ENCODE data around the gene C6orf58.
"Not testable (repeated sequence)": the region's sequence is repeated elsewhere in the genome, so short reads cannot be mapped to it uniquely, and the experiment has no call there.

Gene C6orf58

DNA sequence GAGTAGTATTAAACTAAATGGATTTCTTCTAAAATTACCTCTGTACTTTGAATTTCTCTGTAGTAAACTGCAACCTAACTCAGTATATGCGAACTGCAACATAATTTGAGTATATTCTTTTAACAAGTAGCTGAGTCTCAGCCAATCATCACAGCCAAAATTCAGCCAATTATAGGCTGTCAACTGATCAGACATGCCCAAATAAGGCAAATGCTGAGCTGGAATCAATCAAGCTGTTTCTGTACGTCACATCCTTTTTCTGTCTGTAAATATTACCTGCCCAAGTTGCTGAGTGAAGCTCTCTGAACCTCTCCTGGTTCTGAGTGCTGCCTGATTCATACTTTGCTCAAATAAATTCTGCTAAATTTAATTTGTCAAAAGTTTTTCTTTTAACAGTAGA is 9.5 kb upstream of the C6orf58 start:
- H3K4me3 Mint-ChIP-seq = no peak overlapping the region
- no peak for ATAC-seq (replicated peaks; ENCODE audit: extremely low read depth, poor library complexity, severe bottlenecking)
- no peaks in the 10 kb centered on the region for H3K4me1 Mint-ChIP-seq
- no peak overlapping the region for H3K27ac Mint-ChIP-seq (ENCODE audit: low read depth)
- no peaks in the 10 kb centered on the region for H3K9me3 Mint-ChIP-seq
- no peak for DNase-seq (ENCODE audit: low spot score in 2 of 2)
- H3K36me3 Mint-ChIP-seq (ENCODE audit: insufficient read depth) = peaks cover 1% of the 10 kb centered on the region
- peaks cover 8% of the 10 kb centered on the region for H3K27me3 Mint-ChIP-seq

GRCh38 chr6:127570739-127571389 is 6.1 kb upstream of the C6orf58 start:
- no peaks in the 10 kb centered on the region for H3K9me3 Mint-ChIP-seq
- no peaks in the 10 kb centered on the region for H3K4me1 Mint-ChIP-seq
- no peaks in the 10 kb centered on the region for H3K27me3 Mint-ChIP-seq
- DNase-seq (ENCODE audit: low spot score in 2 of 2) (no peak), ATAC-seq (replicated peaks; ENCODE audit: extremely low read depth, poor library complexity, severe bottlenecking) (no peak)
- no peak overlapping the region for H3K4me3 Mint-ChIP-seq
- peaks cover 1% of the 10 kb centered on the region for H3K36me3 Mint-ChIP-seq (ENCODE audit: insufficient read depth)
- no peak overlapping the region for H3K27ac Mint-ChIP-seq (ENCODE audit: low read depth)

- DNase-seq (ENCODE audit: low spot score in 2 of 2) (no peak), ATAC-seq (replicated peaks; ENCODE audit: extremely low read depth, poor library complexity, severe bottlenecking) (no peak)
- Mint-ChIP-seq H3K4me1 (no peaks in the 10 kb centered on the region), H3K9me3 (no peaks in the 10 kb centered on the region), H3K4me3 (no peak overlapping the region), H3K27ac (ENCODE audit: low read depth) (no peak overlapping the region), H3K36me3 (ENCODE audit: insufficient read depth) (no peaks in the 10 kb centered on the region), H3K27me3 (peaks cover 31% of the 10 kb centered on the region)
Observed at GRCh38 chr6:127578900-127579299, 1.9 kb downstream of the C6orf58 start.

GRCh38 chr6:127581576-127581975 is 4.6 kb downstream of the C6orf58 start:
- no peaks in the 10 kb centered on the region for H3K9me3 Mint-ChIP-seq
- H3K4me3 Mint-ChIP-seq = no peak overlapping the region
- H3K27me3 Mint-ChIP-seq = peaks cover 31% of the 10 kb centered on the region
- no peak overlapping the region for H3K27ac Mint-ChIP-seq (ENCODE audit: low read depth)
- DNase-seq (ENCODE audit: low spot score in 2 of 2) = no peak
- no peak for ATAC-seq (replicated peaks; ENCODE audit: extremely low read depth, poor library complexity, severe bottlenecking)
- no peaks in the 10 kb centered on the region for H3K4me1 Mint-ChIP-seq
- no peaks in the 10 kb centered on the region for H3K36me3 Mint-ChIP-seq (ENCODE audit: insufficient read depth)

DNA sequence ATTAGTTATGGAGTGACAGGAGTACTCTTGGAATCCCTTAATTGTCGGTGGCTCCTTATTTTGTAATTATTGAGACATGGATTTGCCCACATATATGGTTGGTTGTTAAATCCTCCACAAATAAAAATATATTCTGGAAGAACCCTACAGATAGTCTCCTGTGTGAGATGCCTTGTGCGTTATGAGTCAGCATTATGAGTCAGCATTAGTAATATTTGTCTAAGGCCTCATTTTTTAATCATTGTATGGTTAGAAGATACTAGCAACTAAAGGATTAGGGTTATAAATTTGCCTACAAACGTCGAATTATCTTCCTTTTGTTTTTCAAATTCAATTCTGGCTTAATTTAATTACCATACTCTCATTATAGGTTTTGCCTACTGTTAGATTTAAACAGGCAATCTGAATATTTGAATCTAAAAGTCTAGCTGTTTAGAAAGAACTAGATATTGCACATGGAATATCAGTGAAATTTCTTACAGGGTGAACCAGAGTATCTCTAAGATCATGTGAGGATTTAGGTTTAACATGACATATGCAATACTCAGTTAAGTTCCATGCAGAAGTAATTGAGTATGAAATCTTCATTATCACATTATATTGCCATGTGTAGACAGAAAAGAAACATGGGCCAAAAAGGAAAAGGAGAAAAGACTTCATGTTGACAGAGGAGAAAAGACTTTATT is 5.9 kb downstream of the C6orf58 start:
- Mint-ChIP-seq H3K27me3 (peaks cover 21% of the 10 kb centered on the region), H3K27ac (ENCODE audit: low read depth) (no peak overlapping the region), H3K36me3 (ENCODE audit: insufficient read depth) (no peaks in the 10 kb centered on the region), H3K4me3 (no peak overlapping the region), H3K9me3 (no peaks in the 10 kb centered on the region), H3K4me1 (no peaks in the 10 kb centered on the region)
- ATAC-seq (replicated peaks; ENCODE audit: extremely low read depth, poor library complexity, severe bottlenecking) (no peak), DNase-seq (ENCODE audit: low spot score in 2 of 2) (no peak)

DNA sequence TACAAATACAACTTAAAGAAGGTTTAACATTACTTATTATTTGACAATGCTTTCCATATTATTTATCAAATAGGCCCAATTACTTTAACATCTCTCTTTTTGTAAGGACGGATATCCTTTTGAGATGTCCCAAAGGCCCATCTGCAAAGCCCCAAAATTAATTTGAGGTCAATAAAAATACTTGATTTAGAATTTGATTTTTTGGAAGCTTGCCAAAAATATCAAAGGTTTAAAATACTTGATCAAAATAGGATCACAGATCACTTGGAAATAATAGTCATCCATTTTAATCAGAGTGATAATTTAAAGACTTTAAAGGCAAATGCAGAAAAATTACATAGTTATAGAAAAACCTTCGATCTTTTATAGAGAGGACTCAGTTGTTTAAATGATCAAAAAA is 8.1 kb downstream of the C6orf58 start:
- Mint-ChIP-seq H3K27ac (ENCODE audit: low read depth) (no peak overlapping the region), H3K36me3 (ENCODE audit: insufficient read depth) (no peaks in the 10 kb centered on the region), H3K27me3 (peaks cover 4% of the 10 kb centered on the region), H3K4me3 (no peak overlapping the region), H3K9me3 (no peaks in the 10 kb centered on the region), H3K4me1 (no peaks in the 10 kb centered on the region)
- no peak for DNase-seq (ENCODE audit: low spot score in 2 of 2)
- ATAC-seq (replicated peaks; ENCODE audit: extremely low read depth, poor library complexity, severe bottlenecking) = no peak

- DNase-seq (ENCODE audit: low spot score in 2 of 2) = no peak
- Mint-ChIP-seq H3K36me3 (ENCODE audit: insufficient read depth) (no peaks in the 10 kb centered on the region), H3K4me1 (no peaks in the 10 kb centered on the region), H3K27me3 (no peaks in the 10 kb centered on the region), H3K4me3 (no peak overlapping the region), H3K27ac (ENCODE audit: low read depth) (no peak overlapping the region), H3K9me3 (no peaks in the 10 kb centered on the region)
- no peak for ATAC-seq (replicated peaks; ENCODE audit: extremely low read depth, poor library complexity, severe bottlenecking)
Observed at GRCh38 chr6:127586372-127586771, 9.4 kb downstream of the C6orf58 start.

- Mint-ChIP-seq H3K4me1 (no peaks in the 10 kb centered on the region), H3K27ac (ENCODE audit: low read depth) (no peak overlapping the region), H3K9me3 (no peaks in the 10 kb centered on the region), H3K36me3 (ENCODE audit: insufficient read depth) (no peaks in the 10 kb centered on the region), H3K4me3 (no peak overlapping the region), H3K27me3 (peaks cover 7% of the 10 kb centered on the region)
- ATAC-seq (replicated peaks; ENCODE audit: extremely low read depth, poor library complexity, severe bottlenecking) (no peak), DNase-seq (ENCODE audit: low spot score in 2 of 2) (no peak)
Observed at GRCh38 chr6:127587875-127588274, 10.9 kb downstream of the C6orf58 start.

GRCh38 chr6:127589135-127589534 is 12.2 kb downstream of the C6orf58 start:
- DNase-seq (ENCODE audit: low spot score in 2 of 2) (no peak), ATAC-seq (replicated peaks; ENCODE audit: extremely low read depth, poor library complexity, severe bottlenecking) (no peak)
- H3K9me3 Mint-ChIP-seq = no peaks in the 10 kb centered on the region
- no peaks in the 10 kb centered on the region for H3K36me3 Mint-ChIP-seq (ENCODE audit: insufficient read depth)
- H3K4me1 Mint-ChIP-seq = no peaks in the 10 kb centered on the region
- H3K4me3 Mint-ChIP-seq = no peak overlapping the region
- H3K27ac Mint-ChIP-seq (ENCODE audit: low read depth) = no peak overlapping the region
- peaks cover 7% of the 10 kb centered on the region for H3K27me3 Mint-ChIP-seq

DNA sequence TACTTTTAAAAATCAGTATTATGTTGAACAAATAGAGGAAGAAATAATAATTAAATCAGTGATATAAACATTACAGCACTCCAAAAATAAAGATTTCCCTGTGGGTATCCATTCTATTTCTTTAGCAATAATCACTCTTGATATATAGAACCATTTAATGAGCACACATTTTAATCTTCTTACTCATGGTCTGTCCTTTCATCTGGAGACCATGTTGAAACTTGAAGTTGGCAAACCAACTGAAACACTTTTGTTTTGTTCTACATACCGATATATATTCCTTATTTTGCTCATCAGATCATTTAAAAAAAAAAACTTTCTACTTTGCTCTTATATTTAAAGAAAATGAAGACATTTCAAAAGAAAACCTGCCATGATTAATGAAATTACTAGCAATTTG is 13.4 kb downstream of the C6orf58 start:
- Mint-ChIP-seq H3K36me3 (ENCODE audit: insufficient read depth) (no peaks in the 10 kb centered on the region), H3K4me1 (no peaks in the 10 kb centered on the region), H3K4me3 (no peak overlapping the region), H3K27me3 (peaks cover 7% of the 10 kb centered on the region), H3K27ac (ENCODE audit: low read depth) (no peak overlapping the region), H3K9me3 (no peaks in the 10 kb centered on the region)
- ATAC-seq (replicated peaks; ENCODE audit: extremely low read depth, poor library complexity, severe bottlenecking) (no peak), DNase-seq (ENCODE audit: low spot score in 2 of 2) (no peak)

GRCh38 chr6:127592964-127593363 is 16.0 kb downstream of the C6orf58 start:
- DNase-seq (ENCODE audit: low spot score in 2 of 2) (no peak), ATAC-seq (replicated peaks; ENCODE audit: extremely low read depth, poor library complexity, severe bottlenecking) (no peak)
- Mint-ChIP-seq H3K27me3 (peaks cover 7% of the 10 kb centered on the region), H3K27ac (ENCODE audit: low read depth) (no peak overlapping the region), H3K4me1 (no peaks in the 10 kb centered on the region), H3K9me3 (no peaks in the 10 kb centered on the region), H3K36me3 (ENCODE audit: insufficient read depth) (no peaks in the 10 kb centered on the region), H3K4me3 (no peak overlapping the region)

GRCh38 chr6:127593456-127593855 is 16.5 kb downstream of the C6orf58 start:
- H3K4me1 Mint-ChIP-seq; H3K27ac Mint-ChIP-seq (ENCODE audit: low read depth); H3K4me3 Mint-ChIP-seq; H3K27me3 Mint-ChIP-seq; H3K9me3 Mint-ChIP-seq; ATAC-seq (replicated peaks; ENCODE audit: extremely low read depth, poor library complexity, severe bottlenecking); H3K36me3 Mint-ChIP-seq (ENCODE audit: insufficient read depth); DNase-seq (ENCODE audit: low spot score in 2 of 2): not testable (repeated sequence)

- ATAC-seq (replicated peaks; ENCODE audit: extremely low read depth, poor library complexity, severe bottlenecking) (no peak), DNase-seq (ENCODE audit: low spot score in 2 of 2) (no peak)
- no peaks in the 10 kb centered on the region for H3K4me1 Mint-ChIP-seq
- H3K27me3 Mint-ChIP-seq = no peaks in the 10 kb centered on the region
- no peak overlapping the region for H3K27ac Mint-ChIP-seq (ENCODE audit: low read depth)
- H3K36me3 Mint-ChIP-seq (ENCODE audit: insufficient read depth) = no peaks in the 10 kb centered on the region
- H3K4me3 Mint-ChIP-seq = no peak overlapping the region
- no peaks in the 10 kb centered on the region for H3K9me3 Mint-ChIP-seq
Observed at GRCh38 chr6:127606131-127606562, 29.2 kb downstream of the C6orf58 start.

Measured in central memory CD8-positive, alpha-beta T cell (primary cell).